Pancreas (tissue), 10 donors: ENCODE measurements around the gene SURF2. TPM values are rescaled to one million over a fixed set of nuclear protein-coding genes. Genes with fewer than 3 reads are reported as not detected.
"Not testable (repeated sequence)": the region's sequence is repeated elsewhere in the genome, so short reads cannot be mapped to it uniquely, and the experiment has no call there.

Experiments
- ATAC-seq, 4 donors: fragments of 200-7000 bp; cut with Tn5 transposase; one replicate each; pipeline versions ENCODE4 v1.8.0 to v1.9.1; 2020; ENCODE audit warnings: mild to moderate bottlenecking in 4 of 4, moderate library complexity in 4 of 4
- DNase-seq, 6 donors: peaks; one replicate each; pipeline ENCODE4 v3.0.0-alpha.2; 2020
- FAIRE-seq: peaks from 2 replicates; lab custom pipeline; 2012; peaks lifted over from hg19 to GRCh38; lab: Jason Lieb, UNC
- H3K27ac ChIP-seq, 4 donors: fragments of 200-600 bp; sonication (generic); 1 replicate in 3 of 4; 2 replicates in 1 of 4; pipeline versions ENCODE4 v1.5.0 to v1.8.0; 2020
- H3K27me3 ChIP-seq, 4 donors: fragments of 200-600 bp; one replicate each; pipeline ENCODE4 v1.8.0; 2021
- H3K36me3 ChIP-seq, 3 donors: fragments of 200-600 bp; sonication (generic) in 1 of 3; one replicate each; pipeline versions ENCODE4 v1.5.0 to v1.8.0; 2020 to 2021
- H3K4me1 ChIP-seq, 3 donors: fragments of 200-600 bp; one replicate each; pipeline ENCODE4 v1.8.0; 2021
- H3K4me3 ChIP-seq, 4 donors: fragments of 200-600 bp; sonication (generic) in 2 of 4; one replicate each; pipeline versions ENCODE4 v1.5.0 to v1.8.0; 2020 to 2021
- H3K9me3 ChIP-seq, 4 donors: fragments of 200-600 bp; one replicate each; pipeline ENCODE4 v1.8.0; 2021
- WGBS, 2 donors: extraction: QIAGEN DNeasy Blood & Tissue Kit; methylation state at CpG; one replicate each; pipeline ENCODE4 v1.1.7; 2013; 5-methylcytosine and 5-hydroxymethylcytosine counted together
- intact Hi-C, 3 donors: fragments of 100-400 bp; cut with DNase I; formaldehyde crosslinking; loops; one replicate each; pipeline versions ENCODE4 v1.11.1 to v1.14.2; 2022
- polyA plus RNA-seq, 2 donors: library from polyadenylated mRNA; stranded (reverse); fragments of 200-250 nt; gene quantifications; one replicate each; pipeline ENCODE4 v1.2.3, GENCODE V29; 2013
- total RNA-seq, 6 donors: library from RNA; stranded (reverse); fragmentation: NEBNext Ultra II Directional in 4 of 6; extraction: Animal tissue kit (Norgen Biotek cat#: 25700) in 4 of 6; gene quantifications; one replicate each; pipeline versions ENCODE4 v1.2.1 to v1.2.4, GENCODE V29; 2021 to 2023
- TF ChIP-seq, protein P1 (sequence below), 4 donors: fragments of 200-600 bp; sonication (generic) in 3 of 4; IDR thresholded peaks; one replicate each; pipeline versions ENCODE4 v1.5.0 to v1.8.0; 2021; ENCODE audit warnings: antibody characterized with exemption in 4 of 4
- donor health status: healthy with polysubstance abuse.
- donor health status: DM: no; HTN: no; CAD: no; lungs with moderate emphysema.
- donor health status: DM: no; HTN: no; CAD: no.
- donor health status: control.
- donor health status: control.
- donor health status: Bipolar disorder and iron deficiency.
- donor health status: DM: yes; HTN: yes; CAD: no.
- donor health status: DM: no; HTN: no; CAD: no.
- donor health status: DM: no; HTN: no; CAD: no.
- donor health status: DM: yes; HTN: yes; CAD: no.

Gene SURF2
- total and polyA plus RNA-seq, 8 donors, result 7.8 to 52.4 (median 13.2) TPM

GRCh38 chr9:133320421-133320881 lies 35.9 kb upstream of the SURF2 start:
- WGBS, 2 donors, result 76 to 78% methylated on average over 13 of the region's 13 CpGs
- Histone ChIP-seq H3K9me3 (no peaks in the 10 kb centered on the region), H3K27ac (no peak overlapping the region), H3K36me3 (no peaks in the 10 kb centered on the region), H3K4me3 (no peak overlapping the region), H3K4me1 (no peaks in the 10 kb centered on the region), H3K27me3 (no peaks in the 10 kb centered on the region)
- TF ChIP-seq, protein P1, sequence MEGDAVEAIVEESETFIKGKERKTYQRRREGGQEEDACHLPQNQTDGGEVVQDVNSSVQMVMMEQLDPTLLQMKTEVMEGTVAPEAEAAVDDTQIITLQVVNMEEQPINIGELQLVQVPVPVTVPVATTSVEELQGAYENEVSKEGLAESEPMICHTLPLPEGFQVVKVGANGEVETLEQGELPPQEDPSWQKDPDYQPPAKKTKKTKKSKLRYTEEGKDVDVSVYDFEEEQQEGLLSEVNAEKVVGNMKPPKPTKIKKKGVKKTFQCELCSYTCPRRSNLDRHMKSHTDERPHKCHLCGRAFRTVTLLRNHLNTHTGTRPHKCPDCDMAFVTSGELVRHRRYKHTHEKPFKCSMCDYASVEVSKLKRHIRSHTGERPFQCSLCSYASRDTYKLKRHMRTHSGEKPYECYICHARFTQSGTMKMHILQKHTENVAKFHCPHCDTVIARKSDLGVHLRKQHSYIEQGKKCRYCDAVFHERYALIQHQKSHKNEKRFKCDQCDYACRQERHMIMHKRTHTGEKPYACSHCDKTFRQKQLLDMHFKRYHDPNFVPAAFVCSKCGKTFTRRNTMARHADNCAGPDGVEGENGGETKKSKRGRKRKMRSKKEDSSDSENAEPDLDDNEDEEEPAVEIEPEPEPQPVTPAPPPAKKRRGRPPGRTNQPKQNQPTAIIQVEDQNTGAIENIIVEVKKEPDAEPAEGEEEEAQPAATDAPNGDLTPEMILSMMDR (IDR thresholded peaks at IDR 0.05), result no peak
- ATAC-seq, result no peak
- FAIRE-seq, result no peak
- intact Hi-C loops, result no loop called here
- DNase-seq, result no peak

- TF ChIP-seq, protein P1 (IDR thresholded peaks at IDR 0.05), result no peak
- DNase-seq (no peak), FAIRE-seq (no peak), ATAC-seq (no peak)
- Histone ChIP-seq H3K27me3 (no peaks in the 10 kb centered on the region), H3K4me1 (no peaks in the 10 kb centered on the region), H3K9me3 (no peaks in the 10 kb centered on the region), H3K27ac (no peak overlapping the region), H3K36me3 (no peaks in the 10 kb centered on the region), H3K4me3 (no peak overlapping the region)
- WGBS, 2 donors, result 72 to 79% methylated on average over 13 of the region's 13 CpGs
- intact Hi-C loops, result no loop called here
These were observed 34.9 kb upstream of the SURF2 start for GRCh38 chr9:133321411-133321935.

DNA sequence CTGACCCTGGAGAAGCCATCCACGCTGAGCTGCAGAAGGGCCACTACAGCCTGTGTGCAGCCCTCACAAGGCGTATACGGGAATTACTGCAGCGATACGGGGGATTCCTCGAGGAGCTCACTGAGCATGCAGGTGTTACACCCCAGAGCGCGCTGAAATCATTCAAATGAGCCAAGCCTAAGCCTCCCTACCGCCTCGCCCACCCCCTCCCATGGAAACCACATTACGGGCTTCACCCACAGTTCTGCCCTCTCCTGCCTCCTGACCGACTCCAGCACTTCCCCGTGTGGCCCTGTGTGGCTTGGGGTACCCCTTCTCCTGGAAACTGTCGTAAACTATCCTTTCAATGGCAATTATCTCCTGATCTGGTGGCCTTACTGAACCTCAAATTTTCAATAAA lies 33.6 kb upstream of the SURF2 start:
- intact Hi-C loops, result no loop called here
- FAIRE-seq, result no peak

DNA sequence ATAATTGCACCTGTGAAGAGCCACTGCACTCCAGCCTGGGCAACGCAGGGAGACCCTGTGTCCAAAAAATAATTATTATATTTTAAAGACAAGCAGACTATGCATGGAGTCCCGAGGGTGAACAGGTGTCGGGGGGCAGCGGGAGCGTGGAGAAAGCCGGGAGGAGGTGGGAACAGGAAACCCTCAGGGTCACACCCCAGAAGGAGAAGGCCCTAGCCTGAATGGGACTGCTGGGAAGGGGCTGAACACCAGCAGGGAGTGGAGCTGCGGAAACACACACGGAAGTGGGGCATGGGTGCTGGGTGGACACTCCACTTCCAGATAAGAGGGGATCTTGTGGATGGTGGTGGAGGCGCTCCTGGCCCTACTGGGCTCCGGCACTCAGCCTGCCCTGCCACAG lies 33.1 kb upstream of the SURF2 start:
- H3K9me3 ChIP-seq, result no peaks in the 10 kb centered on the region
- ATAC-seq (no peak), DNase-seq (no peak), FAIRE-seq (no peak)
- H3K4me1 ChIP-seq, result no peaks in the 10 kb centered on the region
- H3K4me3 ChIP-seq, result no peak overlapping the region
- H3K27ac ChIP-seq, result no peak overlapping the region
- H3K27me3 ChIP-seq, result no peaks in the 10 kb centered on the region
- TF ChIP-seq, protein P1 (IDR thresholded peaks at IDR 0.05), result no peak
- H3K36me3 ChIP-seq, result no peaks in the 10 kb centered on the region
- WGBS, 2 donors, result 76 to 80% methylated on average over 10 of the region's 10 CpGs
- intact Hi-C loops, result no loop called here

More for the DNA sequence above, 33.6 kb upstream of the SURF2 start:
- Histone ChIP-seq H3K4me3 (no peak overlapping the region), H3K4me1 (no peaks in the 10 kb centered on the region), H3K36me3 (no peaks in the 10 kb centered on the region), H3K27me3 (no peaks in the 10 kb centered on the region), H3K27ac (no peak overlapping the region), H3K9me3 (no peaks in the 10 kb centered on the region)
- ATAC-seq (no peak), DNase-seq (no peak)
- WGBS, 2 donors, result 70 to 82% methylated on average over 14 of the region's 14 CpGs
- TF ChIP-seq, protein P1 (IDR thresholded peaks at IDR 0.05), result no peak

DNA sequence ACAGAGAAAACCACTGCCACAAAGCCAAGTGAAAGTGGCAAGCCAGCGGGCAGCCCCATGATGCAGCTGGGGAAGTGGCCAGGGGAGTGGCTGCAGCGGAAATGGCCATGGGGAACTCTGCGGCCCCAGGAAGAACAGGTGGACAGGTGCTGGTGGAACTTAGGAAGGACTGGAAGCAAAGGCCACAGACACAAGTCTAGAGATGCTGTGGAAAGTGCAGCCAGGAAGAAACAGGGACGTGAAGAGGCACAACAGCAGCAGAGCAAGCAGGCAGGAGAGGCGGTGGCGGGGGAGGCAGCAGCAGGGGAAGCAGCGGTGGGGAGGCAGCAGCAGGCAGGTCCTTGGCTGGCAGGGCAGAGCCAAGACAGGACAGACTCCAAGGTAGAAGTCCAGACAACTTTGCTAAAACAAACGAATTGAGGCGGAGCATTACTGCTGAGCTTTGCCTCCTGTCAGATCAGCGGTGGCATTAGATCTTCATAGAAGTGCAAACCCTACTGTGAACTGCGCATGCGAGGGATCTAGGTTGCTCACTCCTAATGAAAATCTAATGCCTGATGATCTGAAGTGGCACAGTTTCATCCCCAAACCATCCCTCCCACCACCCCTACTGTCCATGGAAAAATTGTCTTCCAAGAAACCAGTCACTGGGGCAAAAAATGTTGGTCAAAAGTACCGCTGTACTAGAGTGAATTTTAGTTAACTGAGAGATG lies 32.2 kb upstream of the SURF2 start:
- Histone ChIP-seq H3K4me3 (no peak overlapping the region), H3K36me3 (no peaks in the 10 kb centered on the region), H3K9me3 (no peaks in the 10 kb centered on the region), H3K27me3 (no peaks in the 10 kb centered on the region), H3K27ac (no peak overlapping the region), H3K4me1 (no peaks in the 10 kb centered on the region)
- intact Hi-C loops, result no loop called here
- TF ChIP-seq, protein P1 (IDR thresholded peaks at IDR 0.05), result no peak
- FAIRE-seq (no peak), ATAC-seq (no peak), DNase-seq (no peak)
- 79 to 82% methylated on average over 13 of the region's 13 CpGs for WGBS, 2 donors

DNA sequence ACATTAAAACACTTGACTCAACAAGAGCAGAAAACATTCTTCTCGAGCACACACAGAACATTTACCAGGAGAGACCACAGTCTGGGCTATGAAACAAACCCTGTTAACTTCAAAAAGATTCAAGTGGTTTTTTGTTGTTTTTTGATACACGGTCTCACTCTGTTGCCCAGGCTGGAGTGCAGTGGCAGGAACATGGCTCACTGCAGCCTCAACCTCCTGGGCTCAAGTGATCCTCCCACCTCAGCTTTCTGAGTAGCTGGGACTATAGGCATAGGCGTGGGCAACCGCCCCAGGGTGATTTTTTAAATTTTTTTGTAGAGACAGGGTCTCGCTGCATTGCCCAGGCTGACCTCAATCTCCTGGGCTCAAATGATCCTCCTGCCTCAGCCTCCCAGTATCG lies 29.3 kb upstream of the SURF2 start:
- ATAC-seq, intact Hi-C loops, DNase-seq: not testable (repeated sequence)

More for the DNA sequence above, 29.3 kb upstream of the SURF2 start:
- not testable (repeated sequence) for H3K4me1 ChIP-seq, FAIRE-seq, H3K27ac ChIP-seq, H3K4me3 ChIP-seq, H3K9me3 ChIP-seq, H3K27me3 ChIP-seq
- peaks cover 0 to 13% (median 9%) of the 10 kb centered on the region in 3 donors for H3K36me3 ChIP-seq
- 87 to 89% methylated on average over 6 of the region's 6 CpGs for WGBS, 2 donors
